ENCODE results near the gene TMEM126A. TPM values are rescaled to one million over a fixed set of nuclear protein-coding genes. Genes with fewer than 3 reads are reported as not detected.

The TMEM126A gene
- total and polyA plus RNA-seq, 2 of the 13 experiments (the other 11 are each of a cell fraction or from before 2014, with no cell fraction given) = 59.5 to 66.9 TPM

DNA sequence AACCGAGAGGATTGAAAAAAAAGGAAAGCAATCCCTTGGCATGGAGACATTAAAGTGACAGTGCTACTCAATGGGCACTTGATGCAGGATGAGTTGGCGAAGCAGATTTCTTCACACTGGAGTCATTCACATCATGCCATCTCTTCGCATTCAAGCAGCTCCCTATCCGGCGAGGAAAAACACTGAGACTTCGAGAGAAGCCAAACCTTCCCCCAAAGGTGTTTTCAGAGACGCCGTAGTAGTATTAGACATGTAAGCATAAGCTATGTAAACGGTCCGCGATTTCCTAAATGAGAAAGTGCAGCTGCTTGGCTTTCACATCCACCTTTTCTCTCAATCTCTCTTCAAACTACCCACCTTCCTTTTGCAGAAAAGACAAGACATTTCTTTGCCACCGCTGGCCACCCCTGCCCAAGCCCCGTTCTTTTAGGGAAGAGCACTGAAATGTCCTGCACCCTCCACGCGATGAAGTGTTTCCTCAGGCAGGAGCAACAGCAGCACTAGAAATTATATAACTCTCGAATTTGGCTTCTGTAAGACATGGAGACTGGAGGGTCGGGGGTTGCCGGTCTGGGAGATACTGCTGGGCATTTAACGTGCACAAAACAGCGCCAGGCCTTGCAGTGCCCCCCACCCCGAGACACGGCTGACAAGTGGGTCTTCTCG, 20.3 kb upstream of the TMEM126A start, which contains the start of gene DLG2 (continued):
- no peak for TF ChIP-seq ZNF674 (CRISPR knock-in tag; IDR thresholded peaks at IDR 0.05; ENCODE audit: low read depth)

DNA sequence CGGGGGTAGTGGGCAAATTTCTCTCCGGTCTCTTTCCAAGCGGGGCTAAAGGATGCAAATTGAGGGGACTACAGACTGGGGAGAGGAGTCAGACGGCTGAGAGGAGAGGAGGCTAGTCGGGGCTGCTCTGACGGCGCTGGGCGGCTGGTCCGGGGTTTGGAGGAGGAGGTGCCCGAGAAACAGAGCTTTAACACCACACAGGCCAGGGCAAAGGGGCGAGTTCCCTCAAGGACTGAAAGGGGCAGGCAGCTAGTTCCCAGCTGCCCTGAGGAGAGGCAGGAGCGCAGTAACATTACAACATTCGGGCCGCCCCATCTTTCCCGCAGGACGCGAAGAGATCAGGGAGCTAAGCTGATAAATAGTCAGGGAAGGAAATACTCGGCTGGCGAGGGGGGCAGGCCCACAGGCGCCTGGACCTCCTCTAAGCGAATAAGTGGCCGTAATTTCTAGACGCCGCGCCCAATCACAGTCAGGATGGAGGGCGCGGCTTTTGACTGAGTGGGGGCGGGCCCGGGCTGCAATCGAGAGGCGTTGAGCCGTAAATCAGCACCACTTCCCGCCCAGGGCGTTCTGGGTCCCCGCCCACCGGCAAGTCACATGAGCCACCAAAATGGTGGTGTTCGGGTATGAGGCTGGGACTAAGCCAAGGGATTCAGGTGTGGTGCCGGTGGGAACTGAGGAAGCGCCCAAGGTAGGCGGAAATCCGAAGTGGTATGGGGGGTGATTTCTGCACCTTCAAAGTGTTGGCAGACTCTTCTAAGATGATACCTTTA, 19.6 kb upstream of the TMEM126A start, which contains the start of gene TMEM126B:
Gene TMEM126B (plus strand): TSS at position 596 of the 773 bp plus-strand sequence. CDS start 15 bp downstream, at position 611.
- DNase-seq (ENCODE audit: low spot score) = peak; percentile 95
- peak within 1 kb of the TSS; percentile 92 for H3K9ac ChIP-seq (ENCODE audit: insufficient read depth, low read depth, low read length)
- peak; percentile 99 for ATAC-seq
- TF ChIP-seq HDAC2 (CRISPR knock-in tag; IDR thresholded peaks at IDR 0.05) = peak; percentile 32
- TF ChIP-seq HOXA3 (CRISPR knock-in tag; IDR thresholded peaks at IDR 0.05) = peak; percentile 80
- TF ChIP-seq, protein P1, sequence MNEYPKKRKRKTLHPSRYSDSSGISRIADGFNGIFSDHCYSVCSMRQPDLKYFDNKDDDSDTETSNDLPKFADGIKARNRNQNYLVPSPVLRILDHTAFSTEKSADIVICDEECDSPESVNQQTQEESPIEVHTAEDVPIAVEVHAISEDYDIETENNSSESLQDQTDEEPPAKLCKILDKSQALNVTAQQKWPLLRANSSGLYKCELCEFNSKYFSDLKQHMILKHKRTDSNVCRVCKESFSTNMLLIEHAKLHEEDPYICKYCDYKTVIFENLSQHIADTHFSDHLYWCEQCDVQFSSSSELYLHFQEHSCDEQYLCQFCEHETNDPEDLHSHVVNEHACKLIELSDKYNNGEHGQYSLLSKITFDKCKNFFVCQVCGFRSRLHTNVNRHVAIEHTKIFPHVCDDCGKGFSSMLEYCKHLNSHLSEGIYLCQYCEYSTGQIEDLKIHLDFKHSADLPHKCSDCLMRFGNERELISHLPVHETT (CRISPR knock-in tag; conservative IDR thresholded peaks at IDR 0.05) = no peak
- peak; percentile 19; the same call in 1 of the 2 replicates for TF ChIP-seq RARA (CRISPR knock-in tag; IDR thresholded peaks at IDR 0.05)
- no peak for TF ChIP-seq ZNF75D (CRISPR knock-in tag; IDR thresholded peaks at IDR 0.05; ENCODE audit: borderline replicate concordance)
- TF ChIP-seq PHF21A (CRISPR knock-in tag; IDR thresholded peaks at IDR 0.05) = peak; percentile 80
- TF ChIP-seq TBX2 (CRISPR knock-in tag; IDR thresholded peaks at IDR 0.05; ENCODE audit: borderline replicate concordance) = peak; percentile 88
- no peak for TF ChIP-seq NR2F2 (IDR thresholded peaks at IDR 0.05; ENCODE audit: borderline replicate concordance, low read depth)
- no peak for TF ChIP-seq HOXD1 (CRISPR knock-in tag; IDR thresholded peaks at IDR 0.05)
- 0 out of 2 replicates have a peak, but pooled peaks have one; percentile 33 for TF ChIP-seq ZNF703 (CRISPR knock-in tag; IDR thresholded peaks at IDR 0.05; ENCODE audit: borderline replicate concordance)
- TF ChIP-seq NR2F1 (CRISPR knock-in tag; IDR thresholded peaks at IDR 0.05) = no peak
- TF ChIP-seq CBX5 (CRISPR knock-in tag; IDR thresholded peaks at IDR 0.05; ENCODE audit: borderline replicate concordance) = no peak
- TF ChIP-seq TMF1 (CRISPR knock-in tag; IDR thresholded peaks at IDR 0.05; ENCODE audit: low read depth) = no peak
- TF ChIP-seq ZNF329 (CRISPR knock-in tag; IDR thresholded peaks at IDR 0.05; ENCODE audit: low read depth) = peak; percentile 61; the same call in 1 of the 2 replicates
- TF ChIP-seq ZFP82 (CRISPR knock-in tag; IDR thresholded peaks at IDR 0.05; ENCODE audit: borderline replicate concordance) = peak; percentile 88; the same call in 1 of the 2 replicates
- no peak for TF ChIP-seq ZFP62 (CRISPR knock-in tag; IDR thresholded peaks at IDR 0.05)
- no peak for TF ChIP-seq PTBP1 (IDR thresholded peaks at IDR 0.05; ENCODE audit: low read depth, low read length, poor library complexity, severe bottlenecking)
- peak; percentile 80 for TF ChIP-seq YEATS4 (CRISPR knock-in tag; IDR thresholded peaks at IDR 0.05; ENCODE audit: borderline replicate concordance)
- TF ChIP-seq ETV6 (CRISPR knock-in tag; conservative IDR thresholded peaks at IDR 0.05) = 0 out of 2 replicates have a peak, but pooled peaks have one; percentile 14

More for the DNA sequence above, 19.6 kb upstream of the TMEM126A start, which contains the start of gene TMEM126B:
- Histone ChIP-seq H2AFZ (ENCODE audit: low read length) (peak within 1 kb of the TSS; percentile 96), H3K4me3 (replicated peaks in 1 of 3; ENCODE audit: insufficient read depth in 1 of 3, low read depth in 2 of 3, low read length in 3 of 3) (peak within 1 kb of the TSS; percentile 79 to 88 (median 81)), H4K20me1 (ENCODE audit: insufficient read depth, low read length) (no peaks in the 10 kb centered on the region), H3K4me1 (ENCODE audit: insufficient read depth, low read length) (peaks cover 27% of the 10 kb centered on the region), H3K4me2 (ENCODE audit: low read depth, low read length) (peak within 1 kb of the TSS; percentile 91), H3K79me2 (ENCODE audit: insufficient read depth, low read length) (peaks cover 32% of the 10 kb centered on the region), H3K9me3 (ENCODE audit: low read length) (no peaks in the 10 kb centered on the region), H3K27ac (ENCODE audit: extremely low read length, insufficient read depth, low read length) (peak within 1 kb of the TSS; percentile 79), H3K27me3 (ENCODE audit: control insufficient read depth in 1 of 2, insufficient read depth in 2 of 2, low read length in 2 of 2) (no peaks in the 10 kb centered on the region; a peak in 1 of 5 replicates), H3K36me3 (replicated peaks in 1 of 2; ENCODE audit: control insufficient read depth in 1 of 2, insufficient read depth in 2 of 2, low read length in 2 of 2) (peaks cover 0 to 3% of the 10 kb centered on the region in 2 experiments; a peak in 1 of 5 replicates)
- peak; percentile 80 for FAIRE-seq
- intact Hi-C loops (cut with micrococcal nuclease; ENCODE audit: unreplicated experiment) (loop anchor here (1.0 to 10.0 kb wide), 4 partner anchors 19 to 616 kb away; partner anchors contain the start of genes CREBZF, EED, PICALM and TMEM126A), in situ Hi-C loops (cut with HindIII; ENCODE audit: extremely low pct_ligation_motif_present, low pct_unique_long_range_greater_than_20kb) (loop anchor here (25.0 kb wide), 1 partner anchor 634 kb away; no protein-coding TSS in a partner anchor)
- POLR2A ChIA-PET = interaction anchor here (0.8 to 3.0 kb wide), 9 partner anchors 10 to 617 kb away, joined by 3 to 41 read pairs (median 5); partner anchors contain the start of genes CCDC89, CREBZF, EED and TMEM126A
- CTCF ChIA-PET (ENCODE audit: low intra/inter-chr PET ratio, low total read pairs) = no interaction called here
- BruUV-seq (replicated peaks) = TSS peak; percentile 81
- WGBS (ENCODE audit: low lambda C conversion rate) = 1% methylated on average over 34 of the region's 41 CpGs

All from HepG2 (cell line).